Epithelial cell of proximal tubule (primary cell): Measurements from ENCODE around the gene IFITM2. TPM values are rescaled to one million over a fixed set of nuclear protein-coding genes. Genes with fewer than 3 reads are reported as not detected.
"Not testable (repeated sequence)": the region's sequence is repeated elsewhere in the genome, so short reads cannot be mapped to it uniquely, and the experiment has no call there.

Source experiments
- DNase-seq: peaks from one replicate; pipeline ENCODE4 v3.0.0-alpha.2; 2011; ENCODE audit warnings: low read depth
- H3K4me3 ChIP-seq: 2 replicates; pipeline ENCODE4 v1.5.1; 2011; ENCODE audit warnings: low read depth, mild to moderate bottlenecking, low read length
- total RNA-seq: library from RNA; depleted of rRNA; stranded (reverse); fragments of >200 nt; gene quantifications from 2 replicates; pipeline ENCODE4 v1.2.3, GENCODE V29; 2015
- TF ChIP-seq, protein P1 (sequence below): conservative IDR thresholded peaks from 2 replicates; pipeline ENCODE4 v1.5.1; 2012; ENCODE audit warnings: low read depth, mild to moderate bottlenecking, low read length

Gene IFITM2
- total RNA-seq, 1 donor from 2014 or later = 177 TPM

DNA sequence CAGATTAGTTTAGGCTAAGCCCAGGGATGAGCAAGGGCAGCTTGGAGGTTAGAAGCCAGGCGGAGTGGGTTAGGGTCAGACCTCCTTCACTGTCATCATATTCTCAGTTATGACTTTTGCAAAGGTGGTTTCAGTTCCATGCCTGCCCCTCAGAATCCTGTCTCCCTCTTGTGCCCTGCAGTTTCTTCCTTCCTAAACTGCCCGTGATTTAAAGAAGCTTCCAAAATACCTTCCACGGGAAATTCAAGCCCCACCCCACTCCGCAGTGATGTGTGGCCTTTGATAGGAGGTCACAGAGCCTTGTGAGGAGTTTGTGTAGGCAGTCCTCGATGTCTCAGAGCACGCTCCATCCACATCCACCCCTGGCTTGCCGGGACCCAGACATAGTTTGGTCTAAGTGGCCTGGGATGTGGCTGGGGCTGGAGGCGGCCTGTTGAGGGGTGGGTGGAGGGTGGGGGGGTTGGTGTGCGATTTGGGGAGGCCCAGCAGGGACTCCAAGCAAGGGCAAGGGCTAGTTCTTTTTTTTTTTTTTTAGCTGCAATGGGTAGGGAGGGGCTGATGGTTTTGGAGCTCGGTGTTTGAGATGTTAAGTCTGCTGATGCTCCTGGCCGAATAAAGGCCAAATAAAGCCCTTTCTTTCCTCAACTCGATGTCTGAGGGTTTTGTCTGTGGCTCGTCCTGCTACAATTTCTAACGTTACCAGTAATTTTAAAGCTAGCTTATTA is 4.6 kb downstream of the IFITM2 start:
- H3K4me3 ChIP-seq = no peak overlapping the region
- no peak for DNase-seq
- TF ChIP-seq, protein P1, sequence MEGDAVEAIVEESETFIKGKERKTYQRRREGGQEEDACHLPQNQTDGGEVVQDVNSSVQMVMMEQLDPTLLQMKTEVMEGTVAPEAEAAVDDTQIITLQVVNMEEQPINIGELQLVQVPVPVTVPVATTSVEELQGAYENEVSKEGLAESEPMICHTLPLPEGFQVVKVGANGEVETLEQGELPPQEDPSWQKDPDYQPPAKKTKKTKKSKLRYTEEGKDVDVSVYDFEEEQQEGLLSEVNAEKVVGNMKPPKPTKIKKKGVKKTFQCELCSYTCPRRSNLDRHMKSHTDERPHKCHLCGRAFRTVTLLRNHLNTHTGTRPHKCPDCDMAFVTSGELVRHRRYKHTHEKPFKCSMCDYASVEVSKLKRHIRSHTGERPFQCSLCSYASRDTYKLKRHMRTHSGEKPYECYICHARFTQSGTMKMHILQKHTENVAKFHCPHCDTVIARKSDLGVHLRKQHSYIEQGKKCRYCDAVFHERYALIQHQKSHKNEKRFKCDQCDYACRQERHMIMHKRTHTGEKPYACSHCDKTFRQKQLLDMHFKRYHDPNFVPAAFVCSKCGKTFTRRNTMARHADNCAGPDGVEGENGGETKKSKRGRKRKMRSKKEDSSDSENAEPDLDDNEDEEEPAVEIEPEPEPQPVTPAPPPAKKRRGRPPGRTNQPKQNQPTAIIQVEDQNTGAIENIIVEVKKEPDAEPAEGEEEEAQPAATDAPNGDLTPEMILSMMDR = no peak

DNA sequence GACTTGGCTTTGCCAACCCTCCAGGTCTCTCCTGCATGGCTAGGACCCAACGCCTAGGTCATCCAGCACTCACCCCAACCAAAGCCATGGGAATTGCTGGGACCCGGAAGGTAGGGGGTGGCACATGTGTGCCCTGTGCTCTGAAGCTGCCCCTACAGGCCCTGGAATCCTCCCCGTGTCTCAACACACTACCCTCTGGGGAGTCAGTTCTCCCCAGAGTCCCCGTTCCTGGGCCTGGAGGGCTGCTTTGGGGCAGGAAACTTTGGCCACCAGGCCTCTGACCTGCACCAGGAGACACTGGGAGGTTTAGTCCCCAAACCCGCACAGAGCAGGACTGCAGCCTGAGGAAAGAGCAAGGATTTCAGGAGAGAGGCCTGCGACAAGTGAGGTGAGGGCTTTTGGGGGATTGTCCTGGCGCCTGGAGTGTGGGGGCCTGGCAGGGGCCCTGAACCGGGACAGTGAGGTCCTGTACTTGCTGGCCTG is 5.7 kb downstream of the IFITM2 start:
- TF ChIP-seq, protein P1 = no peak
- H3K4me3 ChIP-seq = no peak overlapping the region
- no peak for DNase-seq

- TF ChIP-seq, protein P1 = no peak
- H3K4me3 ChIP-seq = peak within 1 kb of the TSS; percentile 56
- no peak for DNase-seq
Measured at GRCh38 chr11:313787-314553, 6.4 kb downstream of the IFITM2 start, which contains the start of gene IFITM1. Gene IFITM1 (plus strand): TSS chr11:314040. CDS start chr11:314171, 131 bp downstream.

DNA sequence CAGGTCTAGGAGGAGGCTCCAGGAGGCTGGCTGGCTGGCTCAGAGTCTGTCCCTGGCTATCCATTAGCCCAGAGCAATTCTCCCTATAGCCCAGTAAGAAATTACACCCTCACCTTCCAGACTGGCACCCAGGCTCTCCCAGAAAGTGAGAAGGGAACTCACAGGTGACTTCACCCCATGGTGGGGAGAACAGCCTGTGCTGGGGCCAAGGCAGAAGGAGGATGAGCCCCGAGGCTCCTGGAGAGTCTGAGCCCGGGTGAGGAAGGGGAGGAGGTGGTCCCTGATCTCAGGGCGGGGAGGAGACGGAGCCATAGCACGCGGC is 6.9 kb downstream of the IFITM2 start:
- peak overlapping the region; percentile 56 for H3K4me3 ChIP-seq
- DNase-seq = not testable (repeated sequence)

GRCh38 chr11:315051-315481 is 7.5 kb downstream of the IFITM2 start:
- TF ChIP-seq, protein P1 = no peak
- no peak for DNase-seq
- H3K4me3 ChIP-seq = peak overlapping the region; percentile 56

GRCh38 chr11:315516-315994 is 7.9 kb downstream of the IFITM2 start:
- H3K4me3 ChIP-seq = peak overlapping the region; percentile 56
- DNase-seq = no peak
- TF ChIP-seq, protein P1 = no peak

DNA sequence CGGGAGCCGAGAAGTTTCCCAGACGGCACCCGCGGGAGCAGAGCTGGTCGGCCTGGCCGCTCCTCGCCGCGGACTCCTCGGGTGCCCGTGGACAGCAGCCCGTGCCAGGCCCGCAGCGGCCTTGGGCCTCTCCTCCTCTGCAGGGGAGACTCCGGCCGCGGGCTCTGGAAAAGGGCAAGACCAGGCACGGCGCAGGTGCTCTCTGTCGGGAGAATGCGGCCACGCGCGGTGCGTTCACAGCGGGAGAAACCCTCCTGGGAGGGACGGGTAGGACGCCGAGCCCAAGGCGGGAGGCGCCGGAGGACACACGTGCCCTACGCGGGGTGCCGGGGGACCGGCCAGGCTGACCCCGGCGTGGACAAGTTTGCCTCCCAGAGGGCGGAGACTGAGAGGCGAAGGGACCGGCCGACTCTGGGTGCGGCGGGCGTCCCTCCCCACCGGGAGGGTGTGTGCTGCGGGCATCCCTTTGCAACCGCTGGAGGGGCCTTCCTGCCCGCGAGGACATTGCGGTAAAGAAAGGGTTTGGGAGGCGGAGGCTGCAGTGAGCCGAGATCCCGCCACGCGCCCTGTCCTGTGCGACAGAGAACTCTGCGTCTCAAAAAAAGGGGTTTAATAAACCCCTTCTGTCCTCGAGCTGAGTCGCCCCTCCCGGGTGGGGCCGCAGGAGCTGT is 8.6 kb downstream of the IFITM2 start:
- H3K4me3 ChIP-seq = peak overlapping the region; percentile 56
- DNase-seq = no peak

More for the DNA sequence above, 8.6 kb downstream of the IFITM2 start:
- TF ChIP-seq, protein P1 = no peak
